GM12872 (cell line): Measurements from ENCODE around the gene ETV6.

Experiments
- TF ChIP-seq, protein P1 (sequence below): IDR thresholded peaks from 3 replicates; pipeline ENCODE4 v1.5.1; 2011; ENCODE audit warnings: low read depth, mild to moderate bottlenecking, low read length, moderate library complexity; ENCODE audit not compliant: insufficient read depth

The ETV6 gene

DNA sequence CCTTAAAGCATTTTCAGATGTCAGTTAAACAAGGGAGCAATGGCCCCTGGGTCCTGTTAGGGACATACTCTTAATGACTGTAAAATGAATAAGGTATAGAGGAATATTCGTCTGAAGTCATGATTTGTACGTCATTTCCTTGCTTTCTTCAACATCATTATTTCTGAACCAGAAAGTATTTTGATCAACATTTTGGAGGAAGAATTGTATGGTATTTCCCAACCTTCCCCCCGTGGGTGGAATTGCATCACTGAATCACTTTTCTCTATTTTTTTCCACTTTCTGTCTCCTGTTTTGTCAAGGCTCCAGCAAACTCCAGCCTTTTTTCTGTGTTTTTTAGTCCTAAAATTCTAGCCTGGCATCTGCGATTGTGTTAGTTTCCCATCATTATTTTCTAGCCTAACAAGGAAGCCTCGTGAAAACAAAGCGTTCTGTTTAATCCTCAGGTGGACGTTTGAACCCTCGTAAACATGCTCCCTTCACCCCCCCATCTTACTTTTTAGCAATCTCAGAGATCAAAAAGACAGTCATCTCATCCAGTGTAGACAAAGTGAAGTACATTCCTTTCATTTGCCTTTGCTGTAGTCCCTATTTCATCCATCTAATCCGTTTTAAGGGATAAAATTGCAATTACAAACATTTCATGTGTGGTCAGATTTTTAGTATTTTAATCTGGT lies 62.3 kb downstream of the ETV6 start:
- TF ChIP-seq, protein P1, sequence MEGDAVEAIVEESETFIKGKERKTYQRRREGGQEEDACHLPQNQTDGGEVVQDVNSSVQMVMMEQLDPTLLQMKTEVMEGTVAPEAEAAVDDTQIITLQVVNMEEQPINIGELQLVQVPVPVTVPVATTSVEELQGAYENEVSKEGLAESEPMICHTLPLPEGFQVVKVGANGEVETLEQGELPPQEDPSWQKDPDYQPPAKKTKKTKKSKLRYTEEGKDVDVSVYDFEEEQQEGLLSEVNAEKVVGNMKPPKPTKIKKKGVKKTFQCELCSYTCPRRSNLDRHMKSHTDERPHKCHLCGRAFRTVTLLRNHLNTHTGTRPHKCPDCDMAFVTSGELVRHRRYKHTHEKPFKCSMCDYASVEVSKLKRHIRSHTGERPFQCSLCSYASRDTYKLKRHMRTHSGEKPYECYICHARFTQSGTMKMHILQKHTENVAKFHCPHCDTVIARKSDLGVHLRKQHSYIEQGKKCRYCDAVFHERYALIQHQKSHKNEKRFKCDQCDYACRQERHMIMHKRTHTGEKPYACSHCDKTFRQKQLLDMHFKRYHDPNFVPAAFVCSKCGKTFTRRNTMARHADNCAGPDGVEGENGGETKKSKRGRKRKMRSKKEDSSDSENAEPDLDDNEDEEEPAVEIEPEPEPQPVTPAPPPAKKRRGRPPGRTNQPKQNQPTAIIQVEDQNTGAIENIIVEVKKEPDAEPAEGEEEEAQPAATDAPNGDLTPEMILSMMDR: no peak

DNA sequence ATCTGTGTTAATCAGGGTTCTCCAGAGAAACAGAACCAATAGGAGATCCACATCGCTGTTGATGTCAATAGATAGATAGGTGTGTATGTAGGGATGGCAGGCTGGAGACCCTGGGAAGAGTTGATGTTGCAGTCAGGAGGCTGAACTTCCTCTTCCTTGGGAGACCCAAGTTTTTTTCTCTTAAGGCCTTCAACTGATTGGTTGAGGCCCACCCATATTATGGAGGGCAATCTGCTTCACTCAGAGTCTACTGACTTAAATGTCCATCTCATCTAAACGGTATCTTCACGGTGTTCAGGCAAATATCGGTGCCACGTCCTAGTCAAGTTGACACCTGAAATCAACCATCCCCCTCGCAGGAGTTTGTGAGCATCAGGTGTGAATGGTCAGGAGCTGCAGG lies 63.0 kb downstream of the ETV6 start:
- TF ChIP-seq, protein P1: no peak

DNA sequence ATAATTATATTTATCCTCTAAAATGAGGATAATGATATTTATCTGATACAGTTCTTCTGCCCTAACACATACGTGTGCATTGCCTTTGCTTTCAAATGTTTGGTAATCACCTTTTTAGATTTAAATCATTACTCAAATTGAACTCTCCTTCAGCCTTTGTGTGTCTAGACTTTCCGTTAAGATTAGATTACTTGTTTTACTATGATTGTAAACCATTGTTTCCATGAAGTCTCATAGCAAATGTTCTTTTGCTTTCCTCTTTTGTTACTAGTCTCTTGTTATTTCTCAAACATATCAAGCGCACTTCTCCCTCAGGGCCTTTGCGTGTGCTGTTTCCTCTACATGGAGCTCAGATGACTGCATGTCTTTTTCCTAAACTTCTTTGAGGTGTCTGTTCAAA lies 63.7 kb downstream of the ETV6 start:
- TF ChIP-seq, protein P1: no peak

DNA sequence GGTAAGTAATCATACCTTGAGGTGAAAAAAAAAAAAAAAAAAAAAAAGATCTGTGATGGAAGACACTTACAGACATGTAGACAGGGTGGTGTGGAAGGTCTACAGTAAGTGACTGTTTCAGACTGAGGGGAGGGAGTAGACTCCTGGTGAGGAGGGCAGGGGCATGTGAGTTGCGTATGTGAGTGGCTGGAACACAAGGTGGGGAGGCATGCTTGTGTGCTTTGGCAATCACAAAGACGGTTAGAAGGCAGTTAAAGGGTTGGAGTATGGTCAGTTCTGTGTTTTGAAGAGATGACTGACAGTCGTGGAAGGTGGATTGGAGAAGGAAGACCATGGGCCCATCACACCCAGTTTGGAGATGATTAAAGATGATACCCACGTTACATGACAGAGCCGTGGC lies 65.2 kb downstream of the ETV6 start:
- TF ChIP-seq, protein P1: no peak

DNA sequence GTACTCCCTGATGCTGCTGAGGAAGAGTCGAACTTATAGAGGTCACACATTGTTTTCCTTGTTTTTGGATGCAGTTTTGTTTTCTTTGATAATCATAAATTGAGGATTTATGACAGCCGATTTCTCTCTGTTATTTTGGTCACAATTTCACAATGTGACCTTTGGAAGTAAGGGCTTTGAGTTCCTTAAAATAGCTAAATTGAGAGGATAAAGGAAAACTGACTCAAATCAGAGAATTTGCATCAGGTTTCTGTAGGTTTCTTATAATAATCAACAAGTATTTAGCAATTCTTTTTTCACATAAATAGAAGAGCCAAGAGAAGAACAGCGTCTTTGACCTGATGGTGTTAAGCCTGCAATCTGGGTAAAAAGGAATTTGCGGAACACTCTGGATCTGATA lies 66.1 kb downstream of the ETV6 start:
- TF ChIP-seq, protein P1: no peak

DNA sequence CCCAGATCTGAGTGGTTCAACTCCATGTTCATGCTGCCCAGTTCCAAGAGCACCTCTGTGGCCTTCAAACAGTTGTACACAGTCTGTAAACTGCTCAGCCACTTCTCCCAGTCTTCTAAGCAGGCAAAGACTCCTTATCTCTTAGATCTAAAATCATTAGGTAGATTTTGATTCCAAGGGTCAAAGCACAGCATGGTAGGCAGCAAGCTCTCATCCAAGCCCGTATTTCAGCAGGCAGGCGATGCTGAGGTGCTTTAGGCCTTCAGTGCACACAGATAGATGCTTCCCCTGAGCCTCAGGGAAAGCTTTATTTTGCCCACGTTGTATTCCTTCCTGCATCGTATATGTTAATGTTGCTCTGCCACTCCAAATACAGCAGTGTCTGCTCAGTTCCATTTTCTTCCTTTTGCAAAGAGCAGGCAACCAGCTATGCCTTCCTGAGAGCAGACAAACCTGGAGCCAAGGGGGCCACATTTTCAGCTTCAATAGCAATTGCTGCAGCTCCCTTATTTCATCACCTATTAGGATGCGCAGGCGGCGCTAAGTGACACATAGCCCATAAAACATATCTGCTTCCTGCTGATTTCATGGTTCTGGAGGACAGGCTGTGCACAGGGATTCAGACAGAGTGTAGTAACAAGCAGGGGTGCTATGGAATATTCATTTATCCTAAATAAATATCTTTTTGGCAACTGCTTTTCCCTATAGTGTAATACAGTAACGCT lies 67.5 kb downstream of the ETV6 start:
- TF ChIP-seq, protein P1: no peak

DNA sequence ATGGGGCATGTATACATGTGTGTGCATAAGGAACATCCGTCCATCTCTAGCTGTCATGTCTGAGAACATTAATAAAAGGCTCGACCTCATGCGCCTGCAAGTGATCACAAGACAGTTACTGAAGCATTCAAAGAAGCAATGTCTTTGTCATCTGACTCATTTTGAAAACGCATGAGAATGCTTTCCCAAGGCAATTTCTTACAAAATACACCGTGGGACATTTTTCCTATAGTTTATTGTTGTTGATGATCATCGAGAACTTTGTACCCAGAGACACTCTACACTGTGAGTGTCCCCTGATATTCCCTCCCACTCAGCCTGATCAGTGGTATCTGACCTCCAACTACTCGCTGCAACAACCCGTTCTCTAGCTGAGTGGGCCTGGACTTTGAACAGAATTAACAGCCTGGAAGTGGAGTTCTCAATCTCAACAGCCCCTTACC lies 68.1 kb downstream of the ETV6 start:
- TF ChIP-seq, protein P1: no peak
